GM19463 (cell line): ENCODE results near the gene DIS3L2.
"Not testable (repeated sequence)": the region's sequence is repeated elsewhere in the genome, so short reads cannot be mapped to it uniquely, and the experiment has no call there.

ENCODE experiments used
- ATAC-seq: cut with Tn5 transposase; IDR thresholded peaks from one replicate; pipeline ENCODE4 v1.9.1; 2021; ENCODE audit warnings: mild to moderate bottlenecking, moderate library complexity; ENCODE audit not compliant: unreplicated experiment

Gene DIS3L2

GRCh38 chr2:231928481-231928880 lies 33.0 kb upstream of the DIS3L2 start:
- no peak for ATAC-seq

GRCh38 chr2:231928901-231929725 lies 32.4 kb upstream of the DIS3L2 start:
- no peak for ATAC-seq

- ATAC-seq: no peak
These were observed 31.4 kb upstream of the DIS3L2 start for GRCh38 chr2:231929961-231930592.

GRCh38 chr2:231930593-231931281 lies 30.8 kb upstream of the DIS3L2 start:
- ATAC-seq: no peak

GRCh38 chr2:231931481-231931915 lies 30.0 kb upstream of the DIS3L2 start:
- no peak for ATAC-seq

DNA sequence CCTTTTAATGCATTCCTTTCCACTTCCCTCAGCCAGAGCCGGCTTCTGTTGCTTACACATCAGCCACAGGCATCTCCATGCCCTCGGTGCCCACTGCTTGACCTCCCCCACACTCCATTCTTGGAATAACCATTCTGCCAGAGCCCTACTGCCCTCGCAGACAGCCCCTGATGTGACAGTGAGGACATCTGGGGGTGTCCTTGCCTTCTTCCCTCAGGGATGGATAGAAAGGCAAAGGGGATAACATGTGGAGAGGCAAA lies 28.9 kb upstream of the DIS3L2 start:
- no peak for ATAC-seq

- no peak for ATAC-seq
These were observed 28.3 kb upstream of the DIS3L2 start for GRCh38 chr2:231932985-231933915.

DNA sequence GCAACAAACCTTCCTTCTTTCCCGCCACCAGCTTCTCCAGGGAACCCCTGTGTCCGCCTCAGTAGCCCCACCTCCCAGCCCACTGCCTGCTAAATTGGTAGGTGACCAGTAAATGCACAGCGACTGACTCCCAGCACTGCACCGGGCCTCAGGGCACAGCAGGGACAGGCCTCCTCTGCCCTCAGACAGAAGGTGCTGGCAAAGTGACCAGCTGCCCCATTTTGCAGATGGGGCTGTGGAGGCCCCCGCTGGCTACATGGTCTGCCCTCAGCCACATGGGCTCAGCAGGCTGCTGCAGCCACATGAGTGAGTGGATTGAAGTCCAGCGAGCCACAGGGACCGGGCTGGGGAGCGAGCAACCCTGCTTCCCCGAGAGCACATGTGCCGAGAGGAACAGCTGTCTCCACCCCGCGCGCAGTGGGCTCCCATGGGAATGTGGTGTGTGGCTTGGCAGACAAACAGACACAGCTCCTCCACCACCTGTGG lies 27.6 kb upstream of the DIS3L2 start:
- no peak for ATAC-seq

GRCh38 chr2:231934441-231935206 lies 26.9 kb upstream of the DIS3L2 start:
- no peak for ATAC-seq

- ATAC-seq: no peak
These were observed 26.3 kb upstream of the DIS3L2 start for GRCh38 chr2:231935207-231935524.

- no peak for ATAC-seq
These were observed 25.7 kb upstream of the DIS3L2 start for GRCh38 chr2:231935815-231936214.

DNA sequence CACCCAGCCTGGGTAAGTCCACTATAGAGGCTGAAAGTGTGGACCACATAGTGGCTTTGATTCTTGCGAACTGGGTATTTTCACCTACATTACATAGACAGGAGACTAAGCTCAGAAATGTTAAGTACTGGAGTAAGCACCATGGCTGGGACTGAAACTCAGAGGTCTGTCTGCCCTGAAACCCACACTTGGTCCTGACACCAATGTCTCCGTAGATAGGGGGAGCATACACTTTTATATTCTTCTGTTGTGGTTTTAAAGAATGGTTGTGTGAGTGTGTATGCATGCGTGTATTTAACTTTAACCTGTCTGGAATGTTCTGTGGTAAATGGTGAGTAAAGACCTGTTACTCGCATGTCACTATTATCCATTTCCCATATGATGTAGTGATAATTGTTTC lies 25.0 kb upstream of the DIS3L2 start:
- ATAC-seq: no peak

- no peak for ATAC-seq
These were observed 24.5 kb upstream of the DIS3L2 start for GRCh38 chr2:231937057-231937456.

DNA sequence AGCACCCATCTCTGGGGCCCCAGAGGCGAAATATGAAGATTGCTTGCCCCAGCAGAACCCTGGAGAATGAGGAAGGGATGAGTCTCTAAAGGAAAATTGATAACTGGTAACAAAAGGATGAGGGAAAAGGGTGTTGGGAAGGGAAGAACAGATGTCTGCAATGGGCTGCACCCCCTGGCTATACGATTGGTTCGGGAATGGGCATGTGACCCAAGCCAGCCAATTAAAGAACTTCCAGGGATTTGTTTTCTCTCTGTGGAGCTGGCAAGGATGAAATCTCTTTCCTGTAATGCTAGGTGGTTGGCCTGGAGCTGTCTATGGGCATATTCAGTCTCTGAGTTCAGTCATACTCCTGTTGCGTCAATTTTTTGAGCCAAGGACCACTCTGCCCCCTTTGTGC lies 22.5 kb upstream of the DIS3L2 start:
- ATAC-seq: no peak

DNA sequence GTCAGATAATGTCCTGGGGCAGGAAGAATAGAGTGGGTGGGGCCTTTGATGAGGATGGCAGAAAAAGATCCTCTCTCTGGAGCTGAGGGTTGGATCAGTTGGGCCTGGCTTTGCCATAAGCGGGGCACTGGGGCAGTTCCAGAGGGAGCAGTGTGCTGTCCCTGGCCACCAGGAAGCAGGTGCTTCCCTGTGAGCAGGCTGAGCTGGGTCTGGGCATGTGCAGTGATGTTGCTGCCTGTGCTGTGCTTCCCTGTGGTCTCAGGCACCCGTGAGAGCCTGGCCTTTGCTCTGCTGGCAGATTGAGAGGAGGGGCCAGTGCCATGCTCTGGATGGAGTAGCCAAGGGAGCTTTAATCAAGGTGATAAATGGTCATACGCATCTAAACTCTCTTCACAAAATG lies 20.7 kb upstream of the DIS3L2 start:
- no peak for ATAC-seq

GRCh38 chr2:231941673-231942072 lies 19.8 kb upstream of the DIS3L2 start:
- ATAC-seq: no peak

DNA sequence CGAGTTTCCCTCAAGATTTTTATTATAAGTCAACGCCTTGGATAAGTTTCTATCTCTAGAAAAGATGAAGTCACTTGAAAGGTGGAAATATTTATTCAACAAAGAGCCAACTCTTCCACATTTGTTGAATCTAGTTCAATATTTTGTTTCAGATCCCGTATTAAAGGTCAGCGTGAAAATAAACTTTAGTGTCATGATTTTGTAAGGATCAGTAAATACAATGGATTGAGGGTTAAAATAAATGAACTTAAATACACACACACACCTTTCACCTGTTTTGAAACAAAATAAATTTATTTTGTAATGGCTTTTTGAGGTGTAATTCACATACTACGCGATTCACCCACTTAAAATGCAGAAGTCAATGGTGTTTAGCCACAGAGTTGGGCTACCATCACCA lies 19.3 kb upstream of the DIS3L2 start:
- no peak for ATAC-seq

- no peak for ATAC-seq
These were observed 15.2 kb upstream of the DIS3L2 start for GRCh38 chr2:231946241-231946814.

DNA sequence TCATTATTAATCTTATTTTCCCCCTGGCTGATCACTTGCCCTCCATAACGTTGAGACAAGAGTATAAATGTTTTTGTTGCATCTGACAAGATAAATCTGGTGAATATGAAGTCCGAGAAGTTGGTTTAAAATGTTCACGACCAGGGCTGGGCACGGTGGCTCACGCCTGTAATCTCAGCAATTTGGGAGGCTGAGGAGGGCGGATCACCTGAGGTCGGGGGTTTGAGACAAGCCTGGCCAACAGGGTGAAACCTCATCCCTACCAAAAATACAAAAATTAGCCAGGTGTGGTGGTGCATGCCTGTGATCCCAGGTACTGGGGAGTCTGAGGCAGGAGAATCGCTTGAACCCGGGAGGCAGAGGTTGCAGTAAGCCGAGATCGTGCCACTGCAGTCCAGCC lies 14.4 kb upstream of the DIS3L2 start:
- ATAC-seq: not testable (repeated sequence)

DNA sequence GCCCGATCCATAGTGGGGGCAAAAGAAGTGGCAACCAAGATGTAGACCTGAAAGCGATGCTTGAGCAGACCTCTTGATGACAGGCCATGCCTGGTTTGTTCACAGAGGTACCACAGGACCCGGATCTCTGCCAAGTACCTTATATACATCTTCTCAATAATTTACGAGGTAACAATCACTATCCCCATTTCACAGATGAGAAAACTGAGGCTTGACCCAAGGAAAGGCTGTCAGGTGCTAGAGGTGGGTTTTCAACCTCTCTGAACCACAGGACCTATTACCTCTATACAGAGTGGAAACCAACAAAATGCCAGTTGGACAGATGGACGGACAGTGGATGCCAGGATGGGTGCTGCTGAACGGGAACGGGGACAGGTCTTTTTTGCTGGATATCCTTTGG lies 13.8 kb upstream of the DIS3L2 start:
- ATAC-seq: no peak
